Neural cell (in vitro differentiated cells): ENCODE measurements around the gene ESYT3. TPM values are rescaled to one million over a fixed set of nuclear protein-coding genes. Genes with fewer than 3 reads are reported as not detected.

ENCODE experiments used
- H2AFZ ChIP-seq: fragments of 200-600, 300-800 bp; sonication (generic), shearing (Covaris generic); 2 replicates; pipeline ENCODE4 v1.6.0; 2014; ENCODE audit warnings: low read depth, mild to moderate bottlenecking, antibody characterized with exemption, low read length, moderate library complexity
- H3F3A ChIP-seq: fragments of 200-600 bp; shearing (Covaris generic); 2 replicates; pipeline ENCODE4 v1.6.1; 2016; ENCODE audit warnings: mild to moderate bottlenecking, moderate library complexity, mixed read lengths, antibody characterized with exemption, low read length; ENCODE audit not compliant: insufficient read depth, poor library complexity, severe bottlenecking
- H3K27ac ChIP-seq: fragments of 200-600, 300-800 bp; sonication (generic), shearing (Covaris generic); 2 replicates; pipeline ENCODE4 v1.5.1; 2014; ENCODE audit warnings: mild to moderate bottlenecking, low read length, moderate library complexity
- H3K27me3 ChIP-seq: fragments of 300-800, 200-600 bp; sonication (generic), shearing (Covaris generic); 2 replicates; pipeline ENCODE4 v1.6.0; 2014; ENCODE audit warnings: mild to moderate bottlenecking, low read depth, low read length, moderate library complexity; ENCODE audit not compliant: insufficient read depth
- H3K36me3 ChIP-seq: fragments of 300-800, 200-600 bp; sonication (generic), shearing (Covaris generic); 2 replicates; pipeline ENCODE4 v1.5.1; 2014; ENCODE audit warnings: mild to moderate bottlenecking, antibody characterized with exemption, low read length, moderate library complexity; ENCODE audit not compliant: insufficient read depth
- H3K4me2 ChIP-seq: fragments of 300-800, 200-600 bp; sonication (generic), shearing (Covaris generic); 2 replicates; pipeline ENCODE4 v1.6.0; 2014; ENCODE audit warnings: mild to moderate bottlenecking, low read length
- H3K4me3 ChIP-seq: fragments of 300-800, 200-600 bp; sonication (generic), shearing (Covaris generic); 2 replicates; pipeline ENCODE4 v1.5.1; 2014; ENCODE audit warnings: mild to moderate bottlenecking, low read length, moderate library complexity
- H3K79me2 ChIP-seq: fragments of 200-600 bp; shearing (Covaris generic); replicated peaks from 2 replicates; pipeline ENCODE4 v1.6.0; 2014; ENCODE audit warnings: mild to moderate bottlenecking, low read length, moderate library complexity; ENCODE audit not compliant: insufficient read depth
- H3K9ac ChIP-seq: fragments of 300-800, 200-600 bp; sonication (generic), shearing (Covaris generic); 2 replicates; pipeline ENCODE4 v1.6.1; 2016; ENCODE audit warnings: mild to moderate bottlenecking, low read length, mixed read lengths
- H3K9me2 ChIP-seq: fragments of 200-600 bp; shearing (Covaris generic); 2 replicates; pipeline ENCODE4 v1.6.1; 2016; ENCODE audit warnings: mild to moderate bottlenecking, low read length, mixed read lengths; ENCODE audit not compliant: insufficient read depth
- H3K9me3 ChIP-seq: fragments of 200-600, 300-800 bp; sonication (generic), shearing (Covaris generic); 2 replicates; pipeline ENCODE4 v1.6.1; 2016; ENCODE audit warnings: mild to moderate bottlenecking, mixed run types, low read length, moderate library complexity, mixed read lengths
- H4K20me1 ChIP-seq: fragments of 200-600 bp; shearing (Covaris generic); 2 replicates; pipeline ENCODE4 v1.6.1; 2016; ENCODE audit warnings: mild to moderate bottlenecking, mixed run types; ENCODE audit not compliant: insufficient read depth
- CTCF ChIP-seq: fragments of 450-650 bp; IDR thresholded peaks from 2 replicates; pipeline ENCODE4 v1.5.1; 2014; ENCODE audit warnings: antibody characterized with exemption, mild to moderate bottlenecking, moderate library complexity; ENCODE audit not compliant: poor library complexity, severe bottlenecking
- EP300 ChIP-seq: fragments of 450-650 bp; conservative IDR thresholded peaks from 2 replicates; pipeline ENCODE4 v1.6.1; 2014; ENCODE audit warnings: antibody characterized with exemption, mild to moderate bottlenecking, moderate library complexity; ENCODE audit not compliant: poor library complexity, severe bottlenecking
- EZH2 ChIP-seq: fragments of 200-600, 300-800 bp; shearing (Covaris generic), sonication (generic); IDR thresholded peaks from 2 replicates; pipeline ENCODE4 v1.6.1; 2014; ENCODE audit warnings: antibody characterized with exemption, low read length, borderline replicate concordance, mild to moderate bottlenecking; ENCODE audit not compliant: insufficient read depth, poor library complexity, severe bottlenecking
- MXI1 ChIP-seq: fragments of 450-650 bp; conservative IDR thresholded peaks from 2 replicates; pipeline ENCODE4 v1.6.1; 2014; ENCODE audit warnings: antibody characterized with exemption, mild to moderate bottlenecking; ENCODE audit not compliant: poor library complexity, severe bottlenecking
- POLR2AphosphoS5 ChIP-seq: IDR thresholded peaks from 2 replicates; pipeline ENCODE4 v1.6.1; 2012
- RAD21 ChIP-seq: fragments of 450-650 bp; conservative IDR thresholded peaks from 2 replicates; pipeline ENCODE4 v1.6.1; 2014; ENCODE audit warnings: antibody characterized with exemption, mild to moderate bottlenecking, moderate library complexity
- REST ChIP-seq: IDR thresholded peaks from 2 replicates; pipeline ENCODE4 v1.6.1; 2012; ENCODE audit warnings: borderline replicate concordance
- SMC3 ChIP-seq: fragments of 450-650 bp; conservative IDR thresholded peaks from 2 replicates; pipeline ENCODE4 v1.6.1; 2014; ENCODE audit warnings: antibody characterized with exemption, mild to moderate bottlenecking, moderate library complexity; ENCODE audit not compliant: poor library complexity
- TAF1 ChIP-seq: IDR thresholded peaks from 2 replicates; pipeline ENCODE4 v1.6.1; 2012; ENCODE audit warnings: low read depth
- polyA plus RNA-seq: library from polyadenylated mRNA; depleted of rRNA; stranded (reverse); fragments of >200 nt; gene quantifications from 2 replicates; pipeline ENCODE4 v1.2.3, GENCODE V29; 2014

The ESYT3 gene
- polyA plus RNA-seq, 1 donor from 2014 or later, result 0.33 TPM

GRCh38 chr3:138440121-138440521 is 5.7 kb downstream of the ESYT3 start:
- TF ChIP-seq EP300, result no peak
- TF ChIP-seq TAF1, result no peak
- TF ChIP-seq MXI1, result no peak
- TF ChIP-seq POLR2AphosphoS5, result no peak
- TF ChIP-seq REST, result no peak
- no peak for TF ChIP-seq CTCF
- TF ChIP-seq SMC3, result no peak
- TF ChIP-seq RAD21, result no peak
- TF ChIP-seq EZH2, result no peak
- no peaks in the 10 kb centered on the region for H3K9me2 ChIP-seq
- no peak overlapping the region for H3K4me3 ChIP-seq
- H3K36me3 ChIP-seq, result no peaks in the 10 kb centered on the region
- H3K27me3 ChIP-seq, result peaks cover 13% of the 10 kb centered on the region
- no peaks in the 10 kb centered on the region for H3K9me3 ChIP-seq
- no peak overlapping the region for H3K27ac ChIP-seq
- no peaks in the 10 kb centered on the region for H4K20me1 ChIP-seq
- H3F3A ChIP-seq, result no peaks in the 10 kb centered on the region
- no peaks in the 10 kb centered on the region for H3K79me2 ChIP-seq
- no peak overlapping the region for H3K9ac ChIP-seq
- H2AFZ ChIP-seq, result no peak overlapping the region
- no peak overlapping the region for H3K4me2 ChIP-seq

GRCh38 chr3:138440596-138440995 is 6.2 kb downstream of the ESYT3 start:
- no peaks in the 10 kb centered on the region for H3K36me3 ChIP-seq
- no peak overlapping the region for H2AFZ ChIP-seq
- no peak overlapping the region for H3K4me2 ChIP-seq
- H3K9me3 ChIP-seq, result no peaks in the 10 kb centered on the region
- no peaks in the 10 kb centered on the region for H3K9me2 ChIP-seq
- H3K27ac ChIP-seq, result no peak overlapping the region
- H3K27me3 ChIP-seq, result peaks cover 9% of the 10 kb centered on the region
- H3F3A ChIP-seq, result no peaks in the 10 kb centered on the region
- no peak overlapping the region for H3K9ac ChIP-seq
- H4K20me1 ChIP-seq, result no peaks in the 10 kb centered on the region
- no peaks in the 10 kb centered on the region for H3K79me2 ChIP-seq
- H3K4me3 ChIP-seq, result no peak overlapping the region
- no peak for TF ChIP-seq EZH2
- no peak for TF ChIP-seq TAF1
- no peak for TF ChIP-seq REST
- no peak for TF ChIP-seq RAD21
- no peak for TF ChIP-seq MXI1
- no peak for TF ChIP-seq CTCF
